Measurements from ENCODE around the gene SHQ1. TPM values are rescaled to one million over a fixed set of nuclear protein-coding genes. Genes with fewer than 3 reads are reported as not detected.

SHQ1 gene
- total and polyA plus RNA-seq, 4 donors, result 7.3 to 25.0 (median 16.0) TPM

- no peak overlapping the region for H3K27ac ChIP-seq (ENCODE audit: low read depth in 1 of 2, low read length in 1 of 2)
These were observed 23.9 kb upstream of the SHQ1 start for GRCh38 chr3:72872183-72872582.

GRCh38 chr3:72862314-72863090 is 14.3 kb upstream of the SHQ1 start:
- H3K4me3 ChIP-seq, result no peak overlapping the region
- H3K9me3 ChIP-seq (ENCODE audit: control insufficient read depth in 4 of 4, insufficient read depth in 3 of 4, low read length in 3 of 4), result no peaks in the 10 kb centered on the region
- H3K36me3 ChIP-seq (ENCODE audit: control insufficient read depth in 4 of 4, insufficient read depth in 4 of 4, low read length in 4 of 4), result no peaks in the 10 kb centered on the region
- H3K27me3 ChIP-seq (ENCODE audit: control insufficient read depth in 3 of 3, insufficient read depth in 3 of 3, low read length in 2 of 3), result no peaks in the 10 kb centered on the region
- no peak for TF ChIP-seq CTCF (IDR thresholded peaks at IDR 0.05; ENCODE audit: control extremely low read depth, extremely low read depth)
- H3K27ac ChIP-seq (ENCODE audit: low read depth in 1 of 2, low read length in 1 of 2), result no peak overlapping the region
- no peak for ATAC-seq (ENCODE audit: insufficient read depth, low FRiP score)
- peaks cover 0 to 4% (median 0%) of the 10 kb centered on the region in 5 donors for H3K4me1 ChIP-seq (ENCODE audit: control insufficient read depth in 5 of 5, insufficient read depth in 5 of 5, low read length in 5 of 5)
- no peak for DNase-seq
- no peak overlapping the region for H3K9ac ChIP-seq (ENCODE audit: insufficient read depth in 1 of 2, low read length in 2 of 2)
- WGBS, 2 donors, result 64 to 72% methylated on average over 7 of the region's 7 CpGs

More at GRCh38 chr3:72872183-72872582, 23.9 kb upstream of the SHQ1 start:
- 85 to 92% methylated on average over 5 of the region's 5 CpGs for WGBS, 2 donors
- TF ChIP-seq CTCF (IDR thresholded peaks at IDR 0.05; ENCODE audit: control extremely low read depth, extremely low read depth), result no peak
- no peaks in the 10 kb centered on the region for H3K9me3 ChIP-seq (ENCODE audit: control insufficient read depth in 4 of 4, insufficient read depth in 3 of 4, low read length in 3 of 4)
- no peaks in the 10 kb centered on the region for H3K36me3 ChIP-seq (ENCODE audit: control insufficient read depth in 4 of 4, insufficient read depth in 4 of 4, low read length in 4 of 4)
- no peak overlapping the region for H3K4me3 ChIP-seq
- H3K27me3 ChIP-seq (ENCODE audit: control insufficient read depth in 3 of 3, insufficient read depth in 3 of 3, low read length in 2 of 3), result no peaks in the 10 kb centered on the region
- H3K4me1 ChIP-seq (ENCODE audit: control insufficient read depth in 5 of 5, insufficient read depth in 5 of 5, low read length in 5 of 5), result no peaks in the 10 kb centered on the region
- ATAC-seq (ENCODE audit: insufficient read depth, low FRiP score), result no peak
- H3K9ac ChIP-seq (ENCODE audit: insufficient read depth in 1 of 2, low read length in 2 of 2), result no peak overlapping the region
- DNase-seq, result no peak

GRCh38 chr3:72860846-72861245 is 12.6 kb upstream of the SHQ1 start:
- 79 to 93% methylated on average over 1 of the region's 1 CpG for WGBS, 2 donors
- no peak overlapping the region for H3K9ac ChIP-seq (ENCODE audit: insufficient read depth in 1 of 2, low read length in 2 of 2)
- ATAC-seq (ENCODE audit: insufficient read depth, low FRiP score) (no peak), DNase-seq (no peak)
- no peak overlapping the region for H3K27ac ChIP-seq (ENCODE audit: low read depth in 1 of 2, low read length in 1 of 2)
- H3K4me1 ChIP-seq (ENCODE audit: control insufficient read depth in 5 of 5, insufficient read depth in 5 of 5, low read length in 5 of 5), result peaks cover 0 to 4% (median 0%) of the 10 kb centered on the region in 5 donors
- H3K27me3 ChIP-seq (ENCODE audit: control insufficient read depth in 3 of 3, insufficient read depth in 3 of 3, low read length in 2 of 3), result no peaks in the 10 kb centered on the region
- TF ChIP-seq CTCF (IDR thresholded peaks at IDR 0.05; ENCODE audit: control extremely low read depth, extremely low read depth), result no peak
- no peaks in the 10 kb centered on the region for H3K9me3 ChIP-seq (ENCODE audit: control insufficient read depth in 4 of 4, insufficient read depth in 3 of 4, low read length in 3 of 4)
- H3K4me3 ChIP-seq, result no peak overlapping the region
- H3K36me3 ChIP-seq (ENCODE audit: control insufficient read depth in 4 of 4, insufficient read depth in 4 of 4, low read length in 4 of 4), result no peaks in the 10 kb centered on the region
